ENCODE measurements around the gene RHEX.

The RHEX gene

DNA sequence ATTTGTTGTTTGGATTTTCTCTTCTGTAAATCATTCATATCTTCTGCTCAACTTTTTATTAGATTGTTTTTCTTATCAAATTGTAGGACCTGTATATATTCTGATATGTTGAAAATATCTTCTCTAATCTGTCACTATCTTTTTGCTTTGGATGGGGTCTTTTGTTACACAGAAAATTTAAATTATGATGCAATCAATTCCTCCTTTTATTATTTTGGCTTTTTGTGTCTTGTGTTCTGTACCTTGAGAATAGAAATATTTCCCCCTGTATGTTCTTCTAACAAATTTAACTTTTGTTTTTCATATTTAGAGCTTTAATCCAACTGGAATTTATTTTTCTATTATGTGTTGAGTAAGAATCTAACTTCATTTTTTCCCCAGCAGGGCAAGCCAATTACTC is 67.4 kb downstream of the RHEX start:
- no peak for DNase-seq

DNA sequence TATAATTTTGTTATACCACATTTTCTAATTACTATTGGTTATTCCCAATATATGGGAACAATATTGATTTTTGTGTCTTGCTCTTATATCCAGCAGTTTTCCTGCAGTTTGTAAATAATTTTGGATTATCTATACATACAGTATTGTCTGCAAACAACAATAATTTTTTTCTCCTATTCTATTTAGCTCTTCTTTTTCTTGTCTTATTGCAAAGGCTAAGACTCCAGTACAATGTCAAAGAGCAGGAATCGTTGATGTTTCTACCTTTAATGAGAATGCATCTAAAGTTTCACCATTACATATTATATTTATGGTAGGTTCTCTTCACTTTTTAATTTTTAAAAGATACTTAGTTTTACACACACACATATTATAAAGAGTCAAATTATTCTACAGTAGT is 68.3 kb downstream of the RHEX start:
- no peak for DNase-seq

DNA sequence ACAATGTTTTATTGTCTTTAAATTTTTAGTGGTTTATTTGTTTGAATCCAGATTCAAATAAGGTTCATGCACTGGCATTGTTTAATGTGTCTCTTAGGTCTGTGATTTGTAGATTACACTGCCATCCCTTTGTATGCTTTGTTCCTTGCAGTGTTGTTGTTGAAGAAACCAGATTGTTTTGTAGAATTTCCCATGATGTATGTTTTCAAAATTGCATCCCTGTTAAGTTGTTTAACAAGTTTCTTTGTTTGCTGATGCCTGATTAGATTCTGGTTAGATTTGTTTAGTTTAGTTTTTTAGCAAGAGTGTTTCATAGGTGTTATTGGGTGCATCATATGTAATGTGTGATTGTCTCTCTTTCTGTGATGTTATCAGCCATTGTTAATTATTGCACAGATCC is 69.7 kb downstream of the RHEX start:
- DNase-seq, result no peak

GRCh38 chr1:206125346-206125745 is 72.4 kb downstream of the RHEX start:
- no peak for DNase-seq

DNA sequence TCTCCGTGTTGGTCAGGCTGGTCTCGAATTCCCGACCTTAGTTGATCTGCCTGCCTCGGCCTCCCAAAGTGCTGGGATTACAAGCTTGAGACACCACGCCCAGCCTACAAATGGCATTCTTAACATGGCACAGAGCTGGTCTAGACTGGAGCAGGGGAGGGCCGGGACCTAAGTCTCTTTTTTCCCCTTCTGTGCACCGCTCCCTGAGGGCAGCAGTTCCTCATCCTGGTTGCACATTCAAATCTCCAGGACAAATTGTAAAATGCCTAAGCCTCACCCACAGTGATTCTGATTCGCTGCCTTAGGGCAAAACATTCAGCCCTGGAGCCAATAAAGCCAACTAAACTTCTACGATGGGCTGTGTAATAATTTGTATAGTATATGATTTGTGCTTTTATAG is 74.4 kb downstream of the RHEX start:
- DNase-seq, result no peak

DNA sequence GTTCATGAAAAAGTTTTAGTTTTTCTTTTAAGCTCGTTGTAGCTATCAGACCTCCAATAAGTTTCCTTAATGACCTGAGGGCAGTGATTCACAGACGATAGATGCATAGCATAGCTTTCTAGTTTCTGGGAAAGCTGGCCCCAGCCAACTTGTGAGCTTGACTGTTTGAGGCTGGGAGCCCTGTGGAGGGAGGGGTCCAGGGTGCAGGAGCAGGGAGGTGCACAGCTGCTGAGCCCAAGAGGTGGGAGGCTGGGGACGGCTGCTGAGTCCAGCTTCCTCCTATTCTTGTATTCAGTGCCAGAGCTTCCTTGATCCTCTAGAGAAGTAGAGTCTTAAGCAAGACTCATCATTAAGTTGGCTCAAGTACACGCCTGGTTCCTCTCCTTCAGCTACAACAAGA is 75.2 kb downstream of the RHEX start:
- DNase-seq, result no peak

DNA sequence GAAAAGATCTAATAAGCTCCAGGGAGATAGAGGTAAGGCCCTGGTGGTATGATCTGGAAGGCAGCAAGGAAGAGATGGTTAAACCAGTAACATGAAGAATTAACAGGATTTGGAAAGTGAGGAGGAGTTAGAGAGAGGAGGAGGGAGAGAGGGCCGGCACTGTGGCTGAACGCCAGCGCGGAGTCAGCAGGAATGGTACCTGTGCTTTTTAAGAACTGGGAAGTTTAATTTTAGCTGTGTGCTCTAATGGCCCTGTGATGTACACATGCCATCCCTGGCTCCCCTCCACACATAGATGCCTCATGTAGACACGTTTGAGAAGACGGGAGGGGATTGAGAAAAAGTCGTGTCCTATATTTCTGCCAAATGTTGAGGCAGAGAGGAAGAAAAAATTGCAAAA is 78.1 kb downstream of the RHEX start:
- no peak for DNase-seq

GRCh38 chr1:206133751-206134415 is 80.9 kb downstream of the RHEX start:
- DNase-seq, result no peak

DNA sequence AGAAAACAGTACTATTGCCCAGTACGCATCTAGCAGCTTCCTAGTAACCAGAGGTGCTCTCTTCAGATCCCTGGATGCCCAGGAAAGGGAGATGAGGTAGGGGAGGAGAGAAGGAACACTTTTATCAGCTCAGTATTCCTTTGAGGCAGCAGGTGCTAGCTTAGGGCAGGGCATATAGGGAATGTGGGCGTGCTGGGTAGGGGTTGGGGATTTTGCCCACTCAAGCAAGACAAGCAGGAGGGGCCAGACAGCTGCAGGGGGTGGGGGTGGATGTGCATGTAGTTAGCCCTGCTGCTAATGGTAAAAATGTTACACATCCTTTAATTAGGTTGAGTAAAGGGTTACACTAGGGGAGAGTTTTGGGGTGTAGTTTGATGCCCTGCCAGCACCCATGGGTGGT is 82.3 kb downstream of the RHEX start:
- DNase-seq, result no peak

GRCh38 chr1:206136241-206136640 is 83.3 kb downstream of the RHEX start:
- no peak for DNase-seq

GRCh38 chr1:206142011-206142410 is 89.0 kb downstream of the RHEX start:
- DNase-seq, result no peak

DNA sequence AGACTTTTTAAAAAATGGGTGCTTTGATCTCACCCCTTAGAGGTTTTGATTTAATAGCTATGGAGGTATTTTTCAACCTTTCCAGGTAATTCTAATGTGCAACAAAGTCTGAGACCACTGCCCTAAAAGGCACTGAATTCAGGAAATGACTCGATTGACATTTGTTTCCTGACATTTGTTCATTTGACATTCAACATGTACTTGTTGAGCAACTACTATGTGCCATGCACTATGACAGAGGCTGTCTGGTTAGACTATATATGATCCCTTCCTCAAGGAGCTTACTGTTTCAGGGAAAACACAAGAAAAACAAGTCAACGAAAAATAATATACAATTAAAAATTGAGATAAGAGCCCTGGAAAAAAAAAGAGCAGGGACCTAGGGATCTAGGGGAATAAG is 89.8 kb downstream of the RHEX start:
- no peak for DNase-seq

DNA sequence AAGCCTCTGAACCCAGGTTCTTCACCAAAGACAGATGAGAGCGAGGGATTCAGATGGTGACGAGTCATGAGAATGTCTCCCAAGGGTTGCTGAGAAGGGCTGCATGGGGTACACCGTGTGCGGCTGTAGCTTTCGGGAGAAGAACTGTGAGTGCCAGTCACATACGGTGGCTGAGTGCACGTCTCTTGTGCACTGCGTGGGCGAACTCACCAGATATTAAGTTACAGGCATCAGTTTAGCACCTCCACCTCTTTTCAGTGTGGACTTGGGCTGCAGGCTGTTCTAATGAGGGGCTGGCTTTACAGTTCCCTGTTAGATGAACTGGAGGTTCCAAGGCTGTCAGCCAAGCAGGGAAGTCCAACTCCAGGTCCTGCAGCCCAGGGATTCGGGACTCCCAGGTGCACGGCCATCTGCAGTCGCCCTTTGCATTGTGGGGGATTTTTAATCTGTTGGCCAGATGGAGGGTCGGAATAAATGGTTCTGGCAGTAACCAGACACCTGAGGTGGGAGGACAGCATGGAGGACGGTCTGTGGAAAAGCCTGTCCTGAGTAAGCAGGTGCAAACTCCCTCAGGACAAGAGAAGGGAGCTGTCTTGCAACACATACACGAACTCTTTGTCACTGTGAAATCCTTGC is 90.7 kb downstream of the RHEX start:
- DNase-seq, result no peak

GRCh38 chr1:206144605-206145004 is 91.6 kb downstream of the RHEX start:
- DNase-seq, result no peak

DNA sequence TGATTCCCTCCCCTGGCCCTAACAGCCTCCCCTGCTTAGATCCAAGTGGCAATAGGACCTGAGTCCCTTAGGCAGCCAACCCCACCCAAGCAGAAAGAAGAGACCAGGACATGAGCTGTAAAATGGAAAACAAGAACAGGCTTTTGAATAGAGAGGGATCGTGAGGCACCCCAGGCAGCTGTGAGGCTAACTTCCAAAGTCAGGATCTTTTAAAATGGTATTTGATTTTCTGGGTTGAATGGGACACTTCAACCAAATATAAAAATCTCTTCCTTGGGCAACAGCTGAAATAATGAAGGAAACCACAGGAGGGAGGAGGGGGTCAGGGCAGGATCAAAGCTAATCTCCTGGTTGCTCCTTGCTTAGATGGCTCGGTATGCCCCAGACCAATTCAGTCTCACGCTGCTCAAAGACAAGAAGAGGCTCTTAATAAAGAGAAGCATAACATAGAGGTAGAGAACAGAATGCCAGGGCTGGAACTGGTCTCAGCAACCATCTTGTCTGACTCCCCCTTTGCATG is 92.9 kb downstream of the RHEX start:
- DNase-seq, result no peak
